GM10248 (cell line): Measurements from ENCODE around the gene ZNF121.
"Not testable (repeated sequence)": the region's sequence is repeated elsewhere in the genome, so short reads cannot be mapped to it uniquely, and the experiment has no call there.

ENCODE experiments used
- CTCF ChIA-PET: fragments of 300-600 bp; sonication (Branson Sonifier 250); formaldehyde crosslinking; extraction: SDS; loops from one replicate; lab custom pipeline; 2021; ENCODE audit warnings: antibody characterized with exemption; lab: Yijun Ruan, JAX
- POLR2A ChIA-PET: fragments of 350-650 bp; sonication (Branson Sonifier 250); formaldehyde crosslinking; extraction: SDS; loops from one replicate; lab custom pipeline; 2020; ENCODE audit warnings: antibody characterized with exemption; lab: Yijun Ruan, JAX
- DNase-seq: peaks from one replicate; pipeline ENCODE4 v3.0.0; 2012; ENCODE audit errors: extremely low spot score
- CTCF ChIP-seq: IDR thresholded peaks from 2 replicates; pipeline ENCODE4 v1.5.1; 2012; ENCODE audit warnings: mild to moderate bottlenecking, low read depth; ENCODE audit errors: extremely low read depth, missing control alignments, control extremely low read depth

Gene ZNF121

GRCh38 chr19:9566729-9567128, 17.6 kb downstream of the ZNF121 start:
- ChIA-PET CTCF (no interaction called here), POLR2A (no interaction called here)
- no peak for TF ChIP-seq CTCF
- no peak for DNase-seq

GRCh38 chr19:9565900-9566705, 18.2 kb downstream of the ZNF121 start:
- TF ChIP-seq CTCF, result no peak
- CTCF ChIA-PET, result no interaction called here
- POLR2A ChIA-PET, result no interaction called here
- no peak for DNase-seq

GRCh38 chr19:9552536-9553274, 31.6 kb downstream of the ZNF121 start:
- CTCF ChIA-PET, result no interaction called here
- DNase-seq, result no peak
- POLR2A ChIA-PET, result no interaction called here
- no peak for TF ChIP-seq CTCF

GRCh38 chr19:9547870-9548269, 36.4 kb downstream of the ZNF121 start:
- no peak for DNase-seq
- TF ChIP-seq CTCF, result no peak
- ChIA-PET CTCF (no interaction called here), POLR2A (interaction anchor here (0.5 kb wide), 1 partner anchor 15 kb away, joined by 6 read pairs; no protein-coding TSS in a partner anchor)

GRCh38 chr19:9541281-9541680, 43.0 kb downstream of the ZNF121 start:
- CTCF ChIA-PET, result not testable (repeated sequence)

GRCh38 chr19:9539921-9540320, 44.4 kb downstream of the ZNF121 start:
- DNase-seq, POLR2A ChIA-PET, CTCF ChIA-PET: not testable (repeated sequence)

More at GRCh38 chr19:9541281-9541680, 43.0 kb downstream of the ZNF121 start:
- DNase-seq, POLR2A ChIA-PET: not testable (repeated sequence)

GRCh38 chr19:9539201-9539600, 45.1 kb downstream of the ZNF121 start:
- POLR2A ChIA-PET, DNase-seq, CTCF ChIA-PET: not testable (repeated sequence)
